H1 (cell line): Measurements from ENCODE around the gene TMEM131L. TPM values are rescaled to one million over a fixed set of nuclear protein-coding genes. Genes with fewer than 3 reads are reported as not detected.
A peak's percentile ranks its signal among the peaks of the same experiment; 100 is the strongest.

Experiments
- CTCF ChIA-PET: fragments of 300-600 bp; sonication (Branson Sonifier 250); formaldehyde crosslinking; loops from one replicate; lab custom pipeline; 2021; ENCODE audit not compliant: partially characterized antibody; lab: Charles Lee
- POLR2A ChIA-PET: fragments of 300-600 bp; sonication (Branson Sonifier 250); formaldehyde crosslinking; loops from one replicate; lab custom pipeline; 2021; ENCODE audit warnings: inconsistent platforms; ENCODE audit not compliant: partially characterized antibody; lab: Charles Lee
- DNase-seq, 2 experiments: peaks; one replicate each; pipeline versions ENCODE4 v3.0.0 to v3.0.0-alpha.2; 2010 to 2022; ENCODE audit warnings: low spot score in 2 of 2, low read depth in 1 of 2, mixed read lengths in 1 of 2
- FAIRE-seq: peaks from 2 replicates; lab custom pipeline; 2011; peaks lifted over from hg19 to GRCh38; lab: Jason Lieb, UNC
- H2AFZ ChIP-seq: 2 replicates; pipeline ENCODE4 v1.8.1; 2012; ENCODE audit warnings: low read length, inconsistent platforms
- H2AK5ac ChIP-seq: 2 replicates; pipeline ENCODE4 v1.6.1; 2013; ENCODE audit warnings: low read depth, low read length
- H2BK120ac ChIP-seq: replicated peaks from 2 replicates; pipeline ENCODE3; 2013; ENCODE audit warnings: low read depth, low read length, inconsistent platforms
- H2BK12ac ChIP-seq: 2 replicates; pipeline ENCODE4 v1.6.1; 2013; ENCODE audit warnings: low read depth, low read length
- H2BK15ac ChIP-seq: 2 replicates; pipeline ENCODE4 v1.6.1; 2013; ENCODE audit warnings: low read length
- H2BK20ac ChIP-seq: 2 replicates; pipeline ENCODE4 v1.6.1; 2013; ENCODE audit warnings: low read length
- H2BK5ac ChIP-seq: 2 replicates; pipeline ENCODE4 v1.6.1; 2013; ENCODE audit warnings: low read depth, low read length
- H3K14ac ChIP-seq: 2 replicates; pipeline ENCODE4 v1.6.1; 2013; ENCODE audit warnings: inconsistent platforms; ENCODE audit not compliant: insufficient read length
- H3K18ac ChIP-seq: 2 replicates; pipeline ENCODE4 v1.6.1; 2013; ENCODE audit warnings: low read length; ENCODE audit errors: extremely low read depth
- H3K23ac ChIP-seq: 2 replicates; pipeline ENCODE4 v1.6.1; 2013; ENCODE audit warnings: inconsistent platforms; ENCODE audit not compliant: insufficient read length
- H3K23me2 ChIP-seq: 2 replicates; pipeline ENCODE4 v1.6.1; 2013; ENCODE audit warnings: low read depth, low read length
- H3K27ac ChIP-seq: 2 replicates; pipeline ENCODE4 v1.6.1; 2011; ENCODE audit warnings: low read depth, low read length, inconsistent platforms
- H3K27me3 ChIP-seq, 4 experiments: replicated peaks in 1 of 4; 1 replicate in 1 of 4; 2 replicates in 3 of 4; pipeline versions ENCODE4 v1.6.1 to v1.8.1; 2011 to 2013; ENCODE audit warnings: low read length in 3 of 4, mild to moderate bottlenecking in 3 of 4, inconsistent platforms in 2 of 4, mixed read lengths in 2 of 4, moderate library complexity in 1 of 4; ENCODE audit not compliant: control insufficient read depth in 3 of 4, insufficient read depth in 3 of 4; ENCODE audit errors: extremely low read depth in 1 of 4
- H3K36me3 ChIP-seq, 4 experiments: 2 replicates each; pipeline versions ENCODE4 v1.6.1 to v1.8.1; 2011 to 2013; ENCODE audit warnings: mild to moderate bottlenecking in 4 of 4, low read length in 3 of 4, moderate library complexity in 2 of 4, control low read depth in 1 of 4, inconsistent platforms in 1 of 4; ENCODE audit not compliant: insufficient read depth in 4 of 4, control insufficient read depth in 2 of 4
- H3K4ac ChIP-seq: replicated peaks from 2 replicates; pipeline ENCODE3; 2013; ENCODE audit warnings: low read length, low read depth, mixed read lengths, inconsistent platforms; ENCODE audit not compliant: insufficient read length
- H3K4me1 ChIP-seq, 4 experiments: replicated peaks in 1 of 4; 1 replicate in 1 of 4; 2 replicates in 3 of 4; pipeline versions ENCODE4 v1.6.1 to v1.8.1; 2011 to 2013; ENCODE audit warnings: low read length in 3 of 4, inconsistent platforms in 2 of 4, mixed read lengths in 1 of 4; ENCODE audit not compliant: insufficient read depth in 4 of 4, control insufficient read depth in 3 of 4
- H3K4me2 ChIP-seq, 2 experiments: 2 replicates each; pipeline versions ENCODE4 v1.6.1 to v1.8.1; 2011 to 2013; ENCODE audit warnings: low read depth in 2 of 2, low read length in 2 of 2, control low read depth in 1 of 2, inconsistent platforms in 1 of 2, mild to moderate bottlenecking in 1 of 2; ENCODE audit not compliant: insufficient read depth in 1 of 2
- H3K4me3 ChIP-seq, 4 experiments: fragments of 200-600, 300-600 bp in 1 of 4; sonication (generic), shearing (Covaris generic), sonication (Bioruptor Twin) in 1 of 4; 2 replicates each; pipeline versions ENCODE4 v1.5.1 to v1.8.1; 2011 to 2016; ENCODE audit warnings: low read length in 4 of 4, low read depth in 3 of 4, control low read depth in 2 of 4, inconsistent platforms in 2 of 4, mild to moderate bottlenecking in 2 of 4, mixed read lengths in 1 of 4, moderate library complexity in 1 of 4; ENCODE audit not compliant: insufficient read depth in 2 of 4; ENCODE audit errors: extremely low read depth in 1 of 4
- H3K56ac ChIP-seq: replicated peaks from 2 replicates; pipeline ENCODE3; 2013; ENCODE audit warnings: low read depth, mild to moderate bottlenecking, mixed read lengths, low read length, inconsistent platforms; ENCODE audit not compliant: insufficient read length
- H3K79me1 ChIP-seq: 2 replicates; pipeline ENCODE4 v1.6.1; 2013; ENCODE audit warnings: low read depth, low read length, control low read depth
- H3K79me2 ChIP-seq, 2 experiments: 2 replicates each; pipeline versions ENCODE4 v1.6.1 to v1.8.1; 2012 to 2013; ENCODE audit warnings: low read length in 2 of 2, mild to moderate bottlenecking in 2 of 2, inconsistent platforms in 1 of 2; ENCODE audit not compliant: insufficient read depth in 2 of 2, control insufficient read depth in 1 of 2
- H3K9ac ChIP-seq, 4 experiments: replicated peaks in 1 of 4; 1 replicate in 1 of 4; 2 replicates in 3 of 4; pipeline versions ENCODE4 v1.6.1 to v1.8.1; 2011 to 2013; ENCODE audit warnings: low read depth in 3 of 4, low read length in 3 of 4, control low read depth in 2 of 4, mild to moderate bottlenecking in 2 of 4, moderate library complexity in 2 of 4, inconsistent platforms in 1 of 4; ENCODE audit errors: extremely low read depth in 1 of 4
- H3K9me3 ChIP-seq, 2 experiments: 2 replicates each; pipeline versions ENCODE4 v1.6.1 to v1.8.1; 2012 to 2013; ENCODE audit warnings: mild to moderate bottlenecking in 2 of 2, moderate library complexity in 2 of 2, control low read depth in 1 of 2, inconsistent platforms in 1 of 2, low read depth in 1 of 2, low read length in 1 of 2, mixed read lengths in 1 of 2; ENCODE audit not compliant: insufficient read depth in 2 of 2
- H4K20me1 ChIP-seq, 2 experiments: replicated peaks in 1 of 2; 2 replicates each; pipeline versions ENCODE3 to v1.8.1; 2011 to 2013; ENCODE audit warnings: inconsistent platforms in 2 of 2, low read length in 2 of 2, mild to moderate bottlenecking in 1 of 2; ENCODE audit not compliant: insufficient read depth in 2 of 2, control insufficient read depth in 1 of 2
- H4K5ac ChIP-seq: 2 replicates; pipeline ENCODE4 v1.6.1; 2013; ENCODE audit warnings: low read length, low read depth, mixed read lengths, inconsistent platforms; ENCODE audit not compliant: insufficient read length
- H4K8ac ChIP-seq: 2 replicates; pipeline ENCODE4 v1.8.0; 2013; ENCODE audit warnings: mild to moderate bottlenecking, moderate library complexity, low read length, inconsistent platforms; ENCODE audit not compliant: insufficient read depth; ENCODE audit errors: extremely low read depth
- H4K91ac ChIP-seq: replicated peaks from 2 replicates; pipeline ENCODE3; 2013; ENCODE audit warnings: low read length, mixed read lengths, inconsistent platforms; ENCODE audit not compliant: insufficient read length
- HDAC2 ChIP-seq, 2 experiments: fragments of 300-600 bp in 1 of 2; sonication (generic) in 1 of 2; IDR thresholded peaks; 2 replicates each; pipeline ENCODE4 v1.6.1; 2011 to 2012; ENCODE audit warnings: low read depth in 2 of 2, low read length in 2 of 2, mild to moderate bottlenecking in 2 of 2, moderate library complexity in 2 of 2, borderline replicate concordance in 1 of 2, inconsistent platforms in 1 of 2
- KDM1A ChIP-seq: fragments of 200-600, 300-600 bp; sonication (generic); IDR thresholded peaks from 2 replicates; pipeline ENCODE4 v1.7.1; 2016; ENCODE audit warnings: mild to moderate bottlenecking, low read length, borderline replicate concordance
- MAFK ChIP-seq: IDR thresholded peaks from 2 replicates; pipeline ENCODE4 v1.6.1; 2012; ENCODE audit warnings: low read depth, mild to moderate bottlenecking, improper control_type of control experiment, low read length
- RXRA ChIP-seq: IDR thresholded peaks from 2 replicates; pipeline ENCODE4 v1.6.1; 2011; ENCODE audit warnings: low read depth, mild to moderate bottlenecking, low read length, moderate library complexity; ENCODE audit not compliant: insufficient read depth
- SIRT6 ChIP-seq: IDR thresholded peaks from one replicate; pipeline ENCODE4 v1.7.1; 2012; ENCODE audit warnings: low read length, inconsistent platforms
- USF2 ChIP-seq: IDR thresholded peaks from 2 replicates; pipeline ENCODE4 v1.6.1; 2011; ENCODE audit warnings: low read length, improper control_type of control experiment
- YY1 ChIP-seq: IDR thresholded peaks from 2 replicates; pipeline ENCODE4 v1.6.1; 2011; ENCODE audit warnings: low read depth, mild to moderate bottlenecking, low read length
- ZNF274 ChIP-seq: IDR thresholded peaks from 2 replicates; pipeline ENCODE4 v1.7.0; 2012; ENCODE audit warnings: low read length, borderline replicate concordance; ENCODE audit errors: extremely low read depth
- WGBS, 2 experiments: shearing (Covaris generic) in 1 of 2; methylation state at CpG; one replicate each; pipeline versions ENCODE4 v1.1.6 to v1.1.7; 2013 to 2015; ENCODE audit warnings: low lambda C conversion rate in 2 of 2, mixed read lengths in 2 of 2, inconsistent platforms in 1 of 2, low coverage in 1 of 2, missing lambda C conversion rate in 1 of 2; ENCODE audit not compliant: insufficient replicate concordance in 2 of 2, insufficient coverage in 1 of 2, insufficient read length in 1 of 2; ENCODE audit errors: extremely low coverage in 1 of 2, missing lambda C conversion rate in 1 of 2; 5-methylcytosine and 5-hydroxymethylcytosine counted together
- polyA plus RNA-seq, 7 experiments: library from polyadenylated mRNA; depleted of rRNA in 3 of 7; stranded (reverse) in 5 of 7; unstranded in 2 of 7; fragments of >200 nt in 5 of 7; fragments of 200-250 nt in 2 of 7; gene quantifications; 1 replicate in 5 of 7; 2 replicates in 1 of 7; 4 replicates in 1 of 7; pipeline versions ENCODE4 v1.2.1 to v1.2.3, GENCODE V29; 2011 to 2013; ENCODE audit warnings: missing spikeins in 2 of 7, mixed read lengths in 2 of 7
- total RNA-seq: library from RNA; stranded (reverse); fragmentation: NEBNext Ultra II Directional; extraction: Animal tissue kit (Norgen Biotek cat#: 25700); gene quantifications from 2 replicates; pipeline ENCODE4 v1.2.1, GENCODE V29; 2021

TMEM131L gene
- total and polyA plus RNA-seq, 2 of the 8 experiments (the other 6 are each of a cell fraction or from before 2014, with no cell fraction given), result 14.3 to 26.1 TPM

- no peaks in the 10 kb centered on the region; a peak in 1 of 7 replicates for H3K27me3 ChIP-seq
- no peak overlapping the region for H2BK5ac ChIP-seq
- ChIA-PET POLR2A (interaction anchor here (0.6 to 1.7 kb wide), 2 partner anchors 17 to 41 kb away, joined by 3 to 8 read pairs; partner anchors contain the start of gene TMEM131L), CTCF (interaction anchor here (0.6 to 0.9 kb wide), 3 partner anchors 16 to 318 kb away, joined by 3 read pairs; no protein-coding TSS in a partner anchor)
- no peak overlapping the region for H3K27ac ChIP-seq
- H3K9ac ChIP-seq, result no peak overlapping the region
- 77% methylated on average over 1 of the region's 1 CpG; no CpG with 5 or more reads in 1 of the 2 experiments for WGBS, 2 experiments
- TF ChIP-seq SIRT6 (no peak), MAFK (peak; percentile 49; the same call in 1 of the 2 replicates), ZNF274 (no peak), YY1 (no peak), RXRA (no peak), HDAC2 (IDR thresholded peaks at IDR 0.05; ENCODE audit: borderline replicate concordance in 1 of 2, low read depth in 2 of 2, low read length in 2 of 2) (no peak), KDM1A (no peak), USF2 (no peak)
- H3K56ac ChIP-seq, result no peak overlapping the region
- DNase-seq, result no peak
- H3K23ac ChIP-seq, result no peak overlapping the region
- H4K8ac ChIP-seq, result no peak overlapping the region
- H3K9me3 ChIP-seq, result no peaks in the 10 kb centered on the region
- H4K91ac ChIP-seq, result no peak overlapping the region
- H3K4ac ChIP-seq, result no peak overlapping the region
- H2BK12ac ChIP-seq, result no peak overlapping the region
- H3K14ac ChIP-seq, result no peak overlapping the region
- no peak overlapping the region for H4K5ac ChIP-seq
- H2BK20ac ChIP-seq, result no peak overlapping the region
- H3K36me3 ChIP-seq, result no peaks in the 10 kb centered on the region
- H3K4me3 ChIP-seq, result no peak overlapping the region
- H3K79me2 ChIP-seq, result no peaks in the 10 kb centered on the region
- no peak overlapping the region for H2AFZ ChIP-seq
- peaks cover 2 to 11% (median 7%) of the 10 kb centered on the region in 4 experiments; a peak in 5 of 7 replicates for H3K4me1 ChIP-seq
- no peak overlapping the region for H2BK15ac ChIP-seq
- H3K4me2 ChIP-seq, result no peak overlapping the region
- no peak overlapping the region for H3K18ac ChIP-seq
- H3K79me1 ChIP-seq, result no peaks in the 10 kb centered on the region
- no peak for FAIRE-seq
- no peaks in the 10 kb centered on the region for H4K20me1 ChIP-seq
- H2BK120ac ChIP-seq, result no peak overlapping the region
- H2AK5ac ChIP-seq, result no peak overlapping the region
- H3K23me2 ChIP-seq, result 0 out of 2 replicates have a peak, but pooled peaks cover 3% of the 10 kb centered on the region
Measured at GRCh38 chr4:153449338-153449737, 16.8 kb upstream of the TMEM131L start.
